H1 (cell line): ENCODE results near the gene SFR1. TPM values are rescaled to one million over a fixed set of nuclear protein-coding genes. Genes with fewer than 3 reads are reported as not detected.

Experiments
- SAP30 ChIP-seq: fragments of 300-600 bp; sonication (generic); IDR thresholded peaks from 2 replicates; pipeline ENCODE4 v1.7.1; 2012; ENCODE audit warnings: low read length, moderate library complexity, mild to moderate bottlenecking, inconsistent platforms; ENCODE audit not compliant: insufficient read depth, insufficient replicate concordance
- polyA plus RNA-seq, 7 experiments: library from polyadenylated mRNA; depleted of rRNA in 3 of 7; stranded (reverse) in 5 of 7; unstranded in 2 of 7; fragments of >200 nt in 5 of 7; fragments of 200-250 nt in 2 of 7; gene quantifications; 1 replicate in 5 of 7; 2 replicates in 1 of 7; 4 replicates in 1 of 7; pipeline versions ENCODE4 v1.2.1 to v1.2.3, GENCODE V29; 2011 to 2013; ENCODE audit warnings: missing spikeins in 2 of 7, mixed read lengths in 2 of 7
- total RNA-seq: library from RNA; stranded (reverse); fragmentation: NEBNext Ultra II Directional; extraction: Animal tissue kit (Norgen Biotek cat#: 25700); gene quantifications from 2 replicates; pipeline ENCODE4 v1.2.1, GENCODE V29; 2021

Gene SFR1
- total and polyA plus RNA-seq, 2 of the 8 experiments (the other 6 are each of a cell fraction or from before 2014, with no cell fraction given): 3.4 to 7.7 TPM

DNA sequence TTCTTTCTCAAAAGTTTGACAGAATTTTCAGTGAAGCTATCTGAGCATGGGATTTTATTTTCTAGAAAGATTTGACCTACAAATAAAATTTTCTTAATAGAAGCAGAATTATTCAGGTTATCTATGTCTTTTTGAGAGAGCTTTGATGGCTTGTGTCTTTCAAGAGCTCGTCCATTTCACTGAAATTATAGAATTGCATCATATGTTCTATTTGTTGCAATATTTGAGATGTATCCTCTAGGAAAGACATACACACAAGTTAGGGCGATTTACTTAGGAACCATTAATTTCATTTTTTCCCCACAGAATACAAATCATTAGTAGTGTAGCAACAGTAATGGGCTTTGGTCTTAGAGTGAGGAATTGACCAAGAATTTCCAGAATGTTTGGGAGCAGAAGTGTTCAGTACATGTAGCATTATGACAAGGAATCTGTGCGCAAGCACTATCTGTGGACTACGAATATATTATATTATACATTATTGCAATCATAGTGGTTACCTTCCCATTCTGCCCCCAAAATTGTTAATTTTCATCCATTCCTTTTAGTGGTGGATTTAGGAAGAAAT lies 23.5 kb upstream of the SFR1 start (continued):
- TF ChIP-seq SAP30: no peak
